ENCODE measurements around the gene KCNG2.
A peak's percentile ranks its signal among the peaks of the same experiment; 100 is the strongest.
"Not testable (repeated sequence)": the region's sequence is repeated elsewhere in the genome, so short reads cannot be mapped to it uniquely, and the experiment has no call there.

The KCNG2 gene

GRCh38 chr18:79855147-79855933 is 57.6 kb downstream of the KCNG2 start:
- no peak for DNase-seq (ENCODE audit: low spot score)

GRCh38 chr18:79856119-79857007 is 58.6 kb downstream of the KCNG2 start:
- DNase-seq (ENCODE audit: low spot score) = no peak

GRCh38 chr18:79857082-79857671 is 59.4 kb downstream of the KCNG2 start:
- DNase-seq (ENCODE audit: low spot score) = peak; percentile 40

GRCh38 chr18:79859314-79859713 is 61.6 kb downstream of the KCNG2 start:
- DNase-seq (ENCODE audit: low spot score) = no peak

DNA sequence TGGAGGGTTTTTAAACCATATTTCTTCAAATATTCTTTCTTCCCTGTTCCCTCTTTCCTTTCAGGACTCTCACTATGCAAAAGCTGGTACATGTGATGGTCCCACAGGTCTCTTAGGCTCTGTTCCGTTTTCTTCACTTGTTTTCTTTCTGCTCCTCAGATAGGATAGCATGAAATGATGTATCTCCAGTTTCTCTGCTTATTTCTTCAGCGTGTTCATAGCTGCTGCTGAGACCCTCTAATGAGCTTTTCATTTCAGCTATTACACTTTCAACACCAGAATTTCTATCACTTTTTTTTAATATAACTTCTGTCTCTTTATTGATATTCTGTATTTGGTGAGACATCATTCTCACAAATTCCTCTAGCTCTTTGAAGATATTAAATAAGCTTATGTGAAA is 63.9 kb downstream of the KCNG2 start:
- no peak for DNase-seq (ENCODE audit: low spot score)

DNA sequence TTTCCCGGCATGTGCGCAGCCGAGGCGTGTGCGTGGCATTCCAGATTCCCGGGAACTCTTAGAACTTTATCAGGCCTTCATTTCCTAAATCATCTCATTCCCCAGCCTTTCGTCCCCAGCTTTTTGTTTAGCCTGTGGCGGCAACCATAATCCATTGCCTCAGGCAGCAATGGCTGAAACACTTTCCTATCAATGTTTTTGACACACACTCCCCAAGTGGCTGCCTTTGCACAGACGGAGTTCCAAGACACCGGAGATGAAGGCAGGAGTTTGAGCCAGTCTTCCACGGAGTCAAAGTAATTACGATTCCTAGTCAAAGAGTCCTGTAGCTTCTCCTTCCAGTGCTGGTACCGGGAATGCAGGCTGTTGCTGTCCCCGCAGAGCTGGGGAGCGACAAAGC is 64.8 kb downstream of the KCNG2 start:
- DNase-seq (ENCODE audit: low spot score) = no peak

GRCh38 chr18:79863161-79864005 is 65.6 kb downstream of the KCNG2 start:
- DNase-seq (ENCODE audit: low spot score) = no peak

DNA sequence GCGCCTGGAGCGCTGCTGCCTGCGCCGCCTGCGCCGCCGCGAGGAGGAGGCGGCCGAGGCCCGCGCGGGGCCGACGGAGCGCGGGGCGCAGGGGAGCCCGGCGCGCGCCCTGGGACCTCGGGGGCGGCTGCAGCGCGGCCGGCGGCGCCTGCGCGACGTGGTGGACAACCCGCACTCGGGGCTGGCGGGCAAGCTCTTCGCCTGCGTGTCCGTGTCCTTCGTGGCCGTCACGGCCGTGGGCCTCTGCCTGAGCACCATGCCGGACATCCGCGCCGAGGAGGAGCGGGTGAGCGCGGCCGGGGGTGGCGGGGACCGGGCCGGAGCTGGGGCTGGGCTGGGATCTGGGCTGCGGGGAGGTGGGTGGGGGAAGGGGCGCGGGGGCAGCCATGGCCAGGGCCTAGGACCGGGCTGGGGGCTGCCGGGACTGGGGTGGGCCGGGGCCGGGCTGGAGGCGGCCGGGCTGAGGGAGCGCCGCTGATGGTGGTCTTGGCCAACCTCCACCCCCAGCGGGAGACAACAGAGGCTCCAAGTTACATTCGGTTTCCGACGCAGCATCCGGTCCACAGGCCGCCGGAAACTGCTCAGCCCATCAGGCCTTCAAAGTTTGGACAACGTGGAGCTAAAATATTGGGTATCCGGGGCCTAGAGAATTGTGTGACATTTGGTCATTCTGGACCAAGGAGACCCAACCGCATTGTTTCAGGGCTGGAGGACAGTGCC is 66.4 kb downstream of the KCNG2 start:
- DNase-seq (ENCODE audit: low spot score) = no peak

GRCh38 chr18:79864955-79865354 is 67.2 kb downstream of the KCNG2 start:
- not testable (repeated sequence) for DNase-seq (ENCODE audit: low spot score)

- DNase-seq (ENCODE audit: low spot score) = not testable (repeated sequence)
Measured at GRCh38 chr18:79865951-79866350, 68.2 kb downstream of the KCNG2 start.

- DNase-seq (ENCODE audit: low spot score) = no peak
Measured at GRCh38 chr18:79866889-79867574, 69.3 kb downstream of the KCNG2 start.

- no peak for DNase-seq (ENCODE audit: low spot score)
Measured at GRCh38 chr18:79867666-79868065, 69.9 kb downstream of the KCNG2 start.

DNA sequence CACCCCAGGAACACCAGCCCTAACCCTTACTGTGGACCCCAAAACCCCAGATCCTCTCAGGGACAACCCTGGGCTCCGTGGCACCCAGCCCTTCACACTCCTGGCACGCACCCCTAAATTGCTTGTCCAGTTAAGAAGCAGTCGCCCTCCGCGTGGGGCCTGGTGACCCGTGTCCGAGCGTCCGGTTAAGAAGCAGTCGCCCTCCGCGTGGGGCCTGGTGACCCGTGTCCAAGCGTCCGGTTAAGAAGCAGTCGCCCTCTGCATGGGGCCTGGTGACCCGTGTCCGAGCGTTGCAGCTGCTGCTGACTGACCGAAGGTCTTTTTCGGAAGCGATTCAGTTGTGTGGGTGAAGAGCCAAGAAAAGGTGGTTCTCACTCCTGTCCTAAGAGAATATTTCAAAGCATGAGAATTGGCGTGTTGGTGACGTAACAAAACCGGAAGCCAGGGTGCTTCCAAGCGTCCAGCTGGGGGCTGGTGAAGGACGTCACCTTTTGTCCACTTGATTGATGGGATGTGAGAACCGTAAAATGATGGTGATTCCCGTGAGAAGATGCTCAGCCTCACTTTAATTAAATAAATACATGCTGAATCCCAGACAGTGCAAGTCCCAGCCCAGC is 70.5 kb downstream of the KCNG2 start:
- DNase-seq (ENCODE audit: low spot score) = no peak

DNA sequence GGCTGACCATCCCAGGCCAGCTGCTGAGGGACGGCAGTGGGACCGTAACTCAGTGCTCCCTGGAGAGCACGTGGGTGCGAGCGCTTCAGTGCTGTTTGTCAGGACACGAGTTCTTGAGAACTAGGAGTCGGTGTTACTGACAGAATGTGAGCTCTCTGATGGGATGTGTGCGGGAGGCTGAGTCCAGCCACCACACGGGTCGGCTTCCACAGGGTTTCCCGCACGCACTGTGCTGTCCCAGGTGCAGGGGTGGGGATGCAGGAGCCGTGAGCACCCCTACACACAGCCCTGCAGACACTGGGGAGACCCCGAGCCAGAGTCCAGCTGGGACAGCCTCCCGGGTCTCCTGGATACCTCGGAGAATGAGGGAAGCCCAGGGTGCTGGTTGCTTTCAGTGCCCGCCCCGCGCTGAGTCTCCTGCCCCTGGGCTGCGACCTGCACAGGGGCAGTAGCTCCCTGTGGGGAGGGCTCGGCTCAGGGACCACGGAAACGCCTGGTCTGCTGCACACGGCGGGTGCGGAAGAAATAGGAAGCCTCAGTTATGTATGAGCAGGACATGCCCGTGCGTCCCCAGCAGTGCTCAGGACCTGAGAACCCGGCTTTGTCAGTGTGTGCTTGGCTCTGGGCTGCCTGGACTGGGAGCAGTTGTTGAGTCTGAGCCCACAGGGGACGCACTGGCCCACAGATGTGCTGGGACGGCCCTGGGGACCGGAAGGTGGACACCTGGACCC is 71.2 kb downstream of the KCNG2 start:
- DNase-seq (ENCODE audit: low spot score) = no peak

- no peak for DNase-seq (ENCODE audit: low spot score)
Measured at GRCh38 chr18:79869591-79870300, 72.0 kb downstream of the KCNG2 start.

- DNase-seq (ENCODE audit: low spot score) = no peak
Measured at GRCh38 chr18:79870301-79871025, 72.7 kb downstream of the KCNG2 start.

GRCh38 chr18:79871026-79871390 is 73.3 kb downstream of the KCNG2 start:
- no peak for DNase-seq (ENCODE audit: low spot score)

GRCh38 chr18:79871481-79872091 is 73.8 kb downstream of the KCNG2 start:
- no peak for DNase-seq (ENCODE audit: low spot score)
